Lower leg skin (tissue), 4 donors: ENCODE measurements around the gene DGAT2L6. TPM values are rescaled to one million over a fixed set of nuclear protein-coding genes. Genes with fewer than 3 reads are reported as not detected.
A peak's percentile ranks its signal among the peaks of the same experiment; 100 is the strongest.

Source experiments
- DNase-seq, 2 donors: peaks; one replicate each; pipeline ENCODE4 v3.0.0-alpha.2; 2019; ENCODE audit warnings: low spot score in 2 of 2
- H3K4me3 ChIP-seq: fragments of 200-600 bp; sonication (generic); 2 replicates; pipeline ENCODE4 v1.5.1; 2017; ENCODE audit warnings: mild to moderate bottlenecking, low read depth; ENCODE audit not compliant: poor library complexity, severe bottlenecking
- CTCF ChIP-seq, 3 donors: fragments of 450-650 bp; IDR thresholded peaks; one replicate each; pipeline ENCODE4 v1.5.1; 2016; ENCODE audit warnings: antibody characterized with exemption in 3 of 3, mild to moderate bottlenecking in 3 of 3, moderate library complexity in 2 of 3
- POLR2A ChIP-seq, 2 donors: fragments of 450-650 bp; IDR thresholded peaks; one replicate each; pipeline ENCODE4 v1.6.1; 2016 to 2017; ENCODE audit warnings: antibody characterized with exemption in 2 of 2, mild to moderate bottlenecking in 1 of 2, moderate library complexity in 1 of 2
- WGBS, 2 donors: methylation state at CpG; one replicate each; pipeline ENCODE4 v1.1.5; 2018; 5-methylcytosine and 5-hydroxymethylcytosine counted together
- intact Hi-C: fragments of 100-400 bp; cut with DNase I; formaldehyde crosslinking; loops from one replicate; pipeline ENCODE4 v1.15.0; 2023; ENCODE audit warnings: low total_unique reads
- total RNA-seq, 4 donors: library from RNA; depleted of rRNA; stranded (reverse); fragments of >200 nt; gene quantifications; one replicate each; pipeline ENCODE4 v1.1.0, GENCODE V29; 2016

DGAT2L6 gene
- total RNA-seq, 4 donors from 2014 or later, result 0.42 to 24.9 (median 12.3) TPM

GRCh38 chrX:70133303-70134115 lies 43.8 kb upstream of the DGAT2L6 start, which contains the start of gene IGBP1:
IGBP1 (plus strand) TSS chrX:70133447; CDS start chrX:70133948, 501 bp downstream.
- DNase-seq, result peak; percentile 82 to 93
- peak within 1 kb of the TSS; percentile 50 for H3K4me3 ChIP-seq
- 2 to 35% methylated on average over 26 to 59 of the region's 59 CpGs for WGBS, 2 donors
- intact Hi-C loops, result no loop called here
- TF ChIP-seq CTCF (IDR thresholded peaks at IDR 0.05) (no peak), POLR2A (IDR thresholded peaks at IDR 0.05) (no peak)

GRCh38 chrX:70134116-70134477 lies 43.2 kb upstream of the DGAT2L6 start:
- TF ChIP-seq CTCF (IDR thresholded peaks at IDR 0.05) (no peak), POLR2A (IDR thresholded peaks at IDR 0.05) (no peak)
- 0 to 34% methylated on average over 12 of the region's 12 CpGs for WGBS, 2 donors
- no peak for DNase-seq
- H3K4me3 ChIP-seq, result peak overlapping the region; percentile 42
- intact Hi-C loops, result no loop called here

GRCh38 chrX:70138622-70139021 lies 38.7 kb upstream of the DGAT2L6 start:
- DNase-seq, result no peak

GRCh38 chrX:70139736-70140135 lies 37.5 kb upstream of the DGAT2L6 start:
- no peak for DNase-seq
- intact Hi-C loops, result no loop called here
- 76 to 90% methylated on average over 3 of the region's 3 CpGs for WGBS, 2 donors
- TF ChIP-seq POLR2A (IDR thresholded peaks at IDR 0.05), result no peak
- no peak for TF ChIP-seq CTCF (IDR thresholded peaks at IDR 0.05)
- no peak overlapping the region for H3K4me3 ChIP-seq

More at GRCh38 chrX:70138622-70139021, 38.7 kb upstream of the DGAT2L6 start:
- intact Hi-C loops, result no loop called here
- TF ChIP-seq POLR2A (IDR thresholded peaks at IDR 0.05), result no peak
- TF ChIP-seq CTCF (IDR thresholded peaks at IDR 0.05), result no peak
- no peak overlapping the region for H3K4me3 ChIP-seq
- WGBS, 2 donors, result 86 to 89% methylated on average over 2 of the region's 2 CpGs

GRCh38 chrX:70141373-70141772 lies 35.9 kb upstream of the DGAT2L6 start:
- no peak overlapping the region for H3K4me3 ChIP-seq
- 90 to 94% methylated on average over 2 of the region's 2 CpGs for WGBS, 2 donors
- DNase-seq, result no peak
- intact Hi-C loops, result no loop called here
- TF ChIP-seq POLR2A (IDR thresholded peaks at IDR 0.05) (no peak), CTCF (IDR thresholded peaks at IDR 0.05) (no peak)
